GM18951 (cell line): ENCODE measurements around the gene ZNF609.

ENCODE experiments used
- POLR2A ChIP-seq: IDR thresholded peaks from 4 replicates; pipeline ENCODE4 v1.6.1; 2011; ENCODE audit warnings: mild to moderate bottlenecking; ENCODE audit not compliant: insufficient read length, insufficient read depth; ENCODE audit errors: extremely low read depth
- in situ Hi-C: fragments of 300-500 bp; cut with MboI; formaldehyde crosslinking; loops from one replicate; pipeline ENCODE4 v1.12.0; 2022; ENCODE audit warnings: low sequenced_read_pairs, mixed read lengths, inconsistent platforms; ENCODE audit not compliant: unreplicated experiment

Gene ZNF609

GRCh38 chr15:64443016-64443415 lies 17.4 kb upstream of the ZNF609 start:
- TF ChIP-seq POLR2A = no peak
- in situ Hi-C loops = no loop called here

DNA sequence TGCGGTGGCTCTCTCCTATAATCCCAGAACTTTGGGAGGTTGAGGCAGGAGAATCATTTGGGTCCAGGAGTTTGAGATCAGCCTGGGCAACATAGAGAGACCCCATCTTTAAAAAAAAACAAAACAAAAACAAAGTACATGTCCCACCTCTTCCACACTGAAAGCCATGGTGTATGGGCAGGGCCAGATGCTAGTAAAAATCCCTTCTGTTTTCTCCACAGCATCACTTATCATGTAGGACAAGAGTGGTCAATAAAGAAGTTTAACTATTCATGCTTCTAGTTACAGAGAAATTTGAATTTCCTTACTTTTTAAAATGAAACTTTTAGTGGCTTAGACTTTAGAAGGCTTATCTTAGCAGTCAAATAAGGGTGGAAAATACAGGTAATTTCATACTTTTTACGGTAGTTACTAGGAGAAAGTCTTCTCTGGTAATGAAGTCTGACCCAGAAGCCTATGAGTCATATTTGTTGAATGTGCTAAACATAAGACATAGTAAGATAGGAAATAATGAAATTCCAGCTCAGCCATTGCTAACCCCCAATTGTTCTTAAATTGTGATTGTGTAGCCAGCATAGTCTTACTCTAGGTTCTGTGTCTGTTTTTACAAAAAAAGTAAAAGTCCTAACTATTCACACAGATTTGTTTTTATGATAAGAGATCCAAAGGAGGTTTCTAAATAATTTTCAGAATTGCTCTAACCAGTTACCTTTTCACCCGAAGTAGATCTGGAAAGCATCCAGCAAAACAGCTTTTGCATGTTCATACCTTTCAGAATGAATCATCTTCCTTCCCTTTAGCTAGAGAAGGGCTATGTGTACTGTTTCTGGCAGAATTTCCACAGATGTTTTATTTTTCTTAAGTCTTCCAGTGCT lies 16.4 kb upstream of the ZNF609 start:
- in situ Hi-C loops = no loop called here
- TF ChIP-seq POLR2A = no peak

DNA sequence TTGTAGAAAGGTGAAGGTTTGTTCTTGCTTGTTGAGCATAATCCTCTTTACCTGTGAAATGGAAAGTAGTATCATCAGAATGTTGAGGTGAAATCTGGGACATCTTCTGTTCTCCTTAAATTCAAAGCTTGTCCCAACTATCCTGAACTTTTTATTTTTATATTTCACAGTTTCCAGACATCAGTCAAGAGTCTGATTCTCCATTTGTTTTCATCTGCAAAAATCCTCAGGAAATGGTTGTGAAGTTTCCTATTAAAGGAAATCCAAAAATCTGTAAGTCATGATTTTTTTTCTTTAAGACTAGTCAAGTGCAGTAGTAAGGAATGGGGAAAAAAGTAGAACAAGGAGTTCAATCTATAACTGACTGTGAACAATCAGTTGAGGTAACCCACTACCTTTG lies 15.5 kb upstream of the ZNF609 start:
- TF ChIP-seq POLR2A = no peak

DNA sequence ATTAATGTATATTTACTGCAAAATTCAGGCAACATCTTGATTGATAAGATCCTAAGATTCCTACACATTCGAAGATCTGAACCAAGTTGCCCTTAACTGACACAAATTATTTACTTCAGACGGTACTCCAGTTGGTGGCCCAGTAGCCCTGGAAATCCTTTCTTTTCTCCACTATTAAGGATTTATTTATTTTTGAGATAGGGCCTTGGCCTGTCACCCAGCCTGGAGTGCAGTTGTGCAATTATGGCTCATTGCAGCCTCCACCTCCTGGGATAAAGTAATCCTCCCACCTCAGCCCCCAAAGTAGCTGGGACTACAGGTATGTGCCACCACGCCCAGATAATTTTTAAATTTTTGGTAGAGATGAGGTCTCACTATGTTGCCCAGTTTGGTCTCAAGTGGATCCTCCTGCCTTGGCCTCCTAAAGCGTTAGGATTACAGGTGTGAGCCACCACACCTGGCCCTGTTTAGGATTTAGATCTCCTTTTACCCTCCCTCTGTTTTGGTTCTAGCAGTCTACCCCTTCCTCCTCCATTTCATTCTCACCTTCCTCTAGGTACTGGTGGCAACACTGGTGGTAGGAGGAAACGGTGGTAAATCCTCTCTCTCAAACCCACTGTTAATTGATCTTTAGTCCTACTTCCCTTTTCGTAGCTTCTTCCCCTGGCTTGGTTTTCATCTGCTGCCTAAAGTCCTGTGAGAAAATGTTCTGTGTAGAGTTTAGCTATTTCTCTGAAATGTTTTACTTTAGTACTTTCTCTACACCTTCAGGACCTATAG lies 12.7 kb upstream of the ZNF609 start:
- TF ChIP-seq POLR2A = no peak
- in situ Hi-C loops = no loop called here

More for the DNA sequence above, 15.5 kb upstream of the ZNF609 start:
- in situ Hi-C loops = no loop called here

DNA sequence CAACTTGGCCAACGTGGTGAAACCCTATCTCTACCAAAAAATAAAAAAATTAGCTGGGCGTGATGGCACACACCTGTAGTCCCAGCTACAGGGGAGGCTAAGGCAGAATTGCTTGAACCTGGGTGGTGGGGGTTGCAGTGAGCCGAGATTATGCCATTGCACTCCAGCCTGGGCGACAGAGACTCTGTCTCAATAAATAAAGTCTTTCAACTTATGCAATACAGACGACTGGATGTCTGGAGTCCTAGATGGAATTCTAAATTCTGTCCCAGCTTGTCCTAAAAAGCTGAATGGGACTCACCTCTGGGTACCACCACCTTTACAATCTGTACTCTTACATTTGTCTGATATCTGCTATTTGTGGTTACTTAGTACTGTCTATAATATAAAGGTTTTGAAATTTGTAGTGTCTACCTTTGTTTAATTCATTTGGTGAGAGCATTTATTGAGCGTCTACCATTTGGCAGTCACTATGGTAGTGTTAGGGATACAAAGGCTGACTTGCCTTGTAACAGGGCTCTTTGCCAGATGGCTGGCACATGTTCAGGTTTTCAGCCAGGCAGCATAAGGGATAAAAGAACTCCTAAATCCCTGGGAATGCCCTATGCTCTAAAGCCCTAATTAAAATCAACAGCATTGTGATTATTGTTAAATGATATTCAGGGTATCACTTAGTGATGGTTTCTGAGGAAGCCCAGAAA lies 7.2 kb upstream of the ZNF609 start:
- TF ChIP-seq POLR2A = no peak
- in situ Hi-C loops = no loop called here

DNA sequence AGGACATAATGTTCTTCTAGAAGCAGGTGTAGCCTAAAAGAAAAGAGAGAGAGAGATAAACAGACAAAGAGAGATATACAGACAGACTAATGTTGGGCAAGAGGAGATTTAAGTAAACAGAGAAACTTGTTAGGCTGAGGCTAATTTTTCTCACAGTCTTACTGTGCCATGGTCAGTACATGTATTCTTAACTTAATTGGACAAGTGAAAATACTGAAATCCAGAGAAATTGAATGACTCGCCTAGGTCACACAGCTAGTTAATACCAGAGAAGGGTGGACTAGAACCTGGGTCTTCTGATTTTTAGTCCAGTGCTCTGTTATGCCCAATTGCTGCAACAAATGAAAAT lies 6.7 kb upstream of the ZNF609 start:
- TF ChIP-seq POLR2A = no peak
- in situ Hi-C loops = no loop called here

DNA sequence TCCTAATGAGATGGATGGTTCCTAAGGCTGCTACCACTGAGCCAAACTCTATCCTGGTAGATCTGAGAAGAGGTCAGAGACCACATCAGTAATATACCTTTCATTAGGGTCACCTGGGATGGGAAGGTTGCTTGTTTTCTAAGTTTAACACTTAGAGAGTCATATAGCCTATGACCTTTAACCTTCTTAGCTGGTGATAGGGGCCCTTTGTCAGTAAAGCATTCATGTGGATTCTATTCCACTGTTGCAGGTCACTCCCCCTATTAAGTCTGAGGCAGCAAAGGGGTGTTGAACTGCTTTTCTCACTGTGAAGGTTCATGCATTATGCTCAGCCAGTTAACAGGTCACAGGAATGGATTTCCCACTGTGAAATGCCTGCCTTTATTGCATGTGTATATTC lies 6.1 kb upstream of the ZNF609 start:
- no peak for TF ChIP-seq POLR2A
- in situ Hi-C loops = no loop called here

- no peak for TF ChIP-seq POLR2A
- in situ Hi-C loops = no loop called here
Observed at GRCh38 chr15:64455961-64456371, 4.4 kb upstream of the ZNF609 start.

DNA sequence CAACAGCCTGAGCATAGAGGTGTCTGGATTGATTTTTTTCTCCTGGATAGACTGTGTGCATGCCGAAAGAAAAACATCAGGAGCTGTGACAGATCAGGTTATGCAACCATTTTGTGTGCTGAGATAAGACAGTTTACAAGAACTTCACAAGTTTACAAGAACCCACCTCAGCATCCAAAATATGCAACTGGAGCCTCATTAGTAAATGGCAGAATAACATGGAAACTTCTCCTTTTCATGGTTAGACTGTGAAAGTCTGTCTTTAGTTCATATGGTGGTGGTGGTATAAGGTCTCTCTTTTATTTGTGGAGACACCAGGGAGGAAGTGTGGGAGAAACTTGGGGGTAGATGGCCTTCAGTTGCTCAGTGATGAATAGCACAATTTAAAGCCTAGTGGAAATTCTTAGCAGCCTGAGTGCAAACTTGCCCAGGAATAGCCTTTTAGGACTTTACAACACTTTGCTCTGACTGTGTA lies 3.7 kb upstream of the ZNF609 start:
- no peak for TF ChIP-seq POLR2A
- in situ Hi-C loops = no loop called here

- in situ Hi-C loops = no loop called here
- no peak for TF ChIP-seq POLR2A
Observed at GRCh38 chr15:64459066-64459781, 1.2 kb upstream of the ZNF609 start.

DNA sequence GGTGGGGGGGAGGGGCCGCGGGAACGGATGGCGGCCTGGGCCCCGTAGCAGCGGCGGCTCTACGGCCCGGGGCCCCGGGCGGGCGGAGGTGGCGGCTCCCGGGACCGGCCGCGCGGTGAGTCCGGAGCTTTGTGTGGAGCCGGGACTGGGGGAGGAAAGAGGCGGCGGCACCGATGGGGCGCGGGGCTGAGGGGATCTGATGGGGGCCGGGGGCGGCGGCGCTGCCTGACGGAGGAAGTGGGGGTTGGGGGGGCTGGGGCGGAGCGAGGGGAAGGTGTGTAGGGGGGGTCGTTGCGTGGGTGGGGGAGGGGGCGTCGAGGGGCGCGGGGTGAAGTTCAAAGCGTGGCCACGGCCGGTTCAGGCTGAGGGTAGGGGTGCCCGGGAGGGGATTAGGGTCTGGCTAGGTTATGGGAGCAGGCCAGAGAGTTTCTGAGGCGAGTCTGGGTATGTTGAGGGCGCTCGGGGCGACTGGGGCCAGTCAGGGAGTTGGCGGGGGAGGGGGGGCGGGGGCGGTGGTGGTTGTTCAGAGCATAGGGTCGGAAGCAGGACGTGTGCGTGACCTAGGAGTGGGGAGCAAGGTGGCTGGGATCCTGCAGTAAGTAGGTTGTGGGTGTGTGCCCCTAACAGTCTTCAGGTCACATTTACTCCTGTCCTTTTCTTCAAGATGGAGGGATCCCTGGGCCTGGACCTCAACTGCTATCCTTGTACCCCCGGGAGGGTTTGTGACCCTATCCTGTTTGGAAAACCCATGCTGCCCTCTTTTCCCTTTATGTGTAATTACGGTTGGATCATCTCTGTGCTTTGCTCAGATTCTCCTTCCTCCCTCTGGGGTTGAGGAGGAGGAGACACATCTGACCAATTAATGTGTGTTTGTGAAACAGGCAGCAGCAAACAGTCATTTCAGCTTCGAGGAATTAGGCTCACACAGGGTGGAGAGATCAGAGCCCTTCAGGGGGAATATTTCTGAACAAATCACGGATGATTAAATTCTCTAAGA lies 644 bp downstream of the ZNF609 start:
- TF ChIP-seq POLR2A = no peak
- in situ Hi-C loops = no loop called here

DNA sequence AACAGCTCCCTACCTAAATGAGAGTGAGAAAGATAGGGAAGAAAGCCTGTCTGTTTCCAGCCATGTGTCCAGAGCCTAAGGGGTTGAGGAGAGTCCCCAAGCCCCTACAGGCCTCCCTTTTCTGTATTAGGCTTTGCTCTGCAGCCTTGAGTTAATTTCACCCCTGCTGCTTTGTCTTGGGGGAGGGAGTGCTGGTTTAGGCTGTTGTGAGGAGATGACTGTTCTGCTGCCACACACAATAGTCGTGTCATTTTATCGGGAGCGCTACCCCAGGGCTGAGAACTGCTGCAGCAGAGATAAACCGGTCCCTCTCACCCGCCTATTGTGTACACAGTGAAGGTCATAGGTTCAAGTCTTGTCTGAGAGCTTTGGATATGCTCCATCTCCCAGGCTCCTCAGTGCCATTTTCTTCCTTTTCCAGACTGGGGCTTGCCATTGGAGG lies 1.4 kb downstream of the ZNF609 start:
- no peak for TF ChIP-seq POLR2A
- in situ Hi-C loops = no loop called here

- TF ChIP-seq POLR2A = no peak
- in situ Hi-C loops = no loop called here
Observed at GRCh38 chr15:64462492-64462891, 2.1 kb downstream of the ZNF609 start.
